Stimulated activated naive B cell treated with anti-CD40 and anti-IgM and Interleukin-4, amounts not matched to agents 10 μg/mL and 1 μg/mL and 100 μg/mL, for 72 hours (primary cell): ENCODE results near the gene ATP8B1.

Source experiments
- ATAC-seq, 2 donors: fragments of 150-1000 bp; cut with Tn5 transposase; replicated peaks; 2 replicates each; pipeline ENCODE4 v1.10.0; 2021; ENCODE audit warnings: moderate library complexity in 1 of 2
- DNase-seq: peaks from one replicate; pipeline ENCODE4 v3.0.0; 2021
- H3K27ac Mint-ChIP-seq: one replicate; pipeline ENCODE4 v1.8.0; 2022; ENCODE audit warnings: mild to moderate bottlenecking, mixed read lengths
- H3K27me3 Mint-ChIP-seq, 2 donors: one replicate each; pipeline ENCODE4 v1.8.0; 2022; ENCODE audit warnings: mixed read lengths in 2 of 2
- H3K36me3 Mint-ChIP-seq, 2 donors: one replicate each; pipeline ENCODE4 v1.8.0; 2022; ENCODE audit warnings: mixed read lengths in 2 of 2, mild to moderate bottlenecking in 1 of 2
- H3K4me1 Mint-ChIP-seq, 2 donors: one replicate each; pipeline ENCODE4 v1.8.0; 2022; ENCODE audit warnings: mixed read lengths in 2 of 2, mild to moderate bottlenecking in 1 of 2
- H3K4me3 Mint-ChIP-seq, 2 donors: one replicate each; pipeline ENCODE4 v1.8.0; 2022; ENCODE audit warnings: mild to moderate bottlenecking in 2 of 2, mixed read lengths in 2 of 2, moderate library complexity in 1 of 2
- H3K9me3 Mint-ChIP-seq, 2 donors: one replicate each; pipeline ENCODE4 v1.8.0; 2022; ENCODE audit warnings: mixed read lengths in 2 of 2, mild to moderate bottlenecking in 1 of 2

Gene ATP8B1

GRCh38 chr18:57809190-57809589 is 6.1 kb upstream of the ATP8B1 start:
- no peak overlapping the region for H3K27ac Mint-ChIP-seq
- peaks cover 6% of the 10 kb centered on the region in 2 donors for H3K27me3 Mint-ChIP-seq
- H3K4me1 Mint-ChIP-seq = peaks cover 0 to 4% of the 10 kb centered on the region in 2 donors
- peaks cover 9 to 10% of the 10 kb centered on the region in 2 donors for H3K9me3 Mint-ChIP-seq
- no peak for DNase-seq
- H3K36me3 Mint-ChIP-seq = peaks cover 17% of the 10 kb centered on the region in 2 donors
- H3K4me3 Mint-ChIP-seq = no peak overlapping the region
- no peak for ATAC-seq

- Mint-ChIP-seq H3K27me3 (peaks cover 6 to 15% of the 10 kb centered on the region in 2 donors), H3K36me3 (peaks cover 5 to 7% of the 10 kb centered on the region in 2 donors), H3K9me3 (peaks cover 4 to 5% of the 10 kb centered on the region in 2 donors), H3K27ac (no peak overlapping the region), H3K4me1 (peaks cover 6 to 7% of the 10 kb centered on the region in 2 donors), H3K4me3 (no peak overlapping the region)
- no peak for DNase-seq
- ATAC-seq = no peak
Observed at GRCh38 chr18:57807336-57808117, 4.4 kb upstream of the ATP8B1 start.

GRCh38 chr18:57806978-57807285 is 3.8 kb upstream of the ATP8B1 start:
- H3K27me3 Mint-ChIP-seq = peaks cover 11 to 20% of the 10 kb centered on the region in 2 donors
- DNase-seq (no peak), ATAC-seq (no peak)

DNA sequence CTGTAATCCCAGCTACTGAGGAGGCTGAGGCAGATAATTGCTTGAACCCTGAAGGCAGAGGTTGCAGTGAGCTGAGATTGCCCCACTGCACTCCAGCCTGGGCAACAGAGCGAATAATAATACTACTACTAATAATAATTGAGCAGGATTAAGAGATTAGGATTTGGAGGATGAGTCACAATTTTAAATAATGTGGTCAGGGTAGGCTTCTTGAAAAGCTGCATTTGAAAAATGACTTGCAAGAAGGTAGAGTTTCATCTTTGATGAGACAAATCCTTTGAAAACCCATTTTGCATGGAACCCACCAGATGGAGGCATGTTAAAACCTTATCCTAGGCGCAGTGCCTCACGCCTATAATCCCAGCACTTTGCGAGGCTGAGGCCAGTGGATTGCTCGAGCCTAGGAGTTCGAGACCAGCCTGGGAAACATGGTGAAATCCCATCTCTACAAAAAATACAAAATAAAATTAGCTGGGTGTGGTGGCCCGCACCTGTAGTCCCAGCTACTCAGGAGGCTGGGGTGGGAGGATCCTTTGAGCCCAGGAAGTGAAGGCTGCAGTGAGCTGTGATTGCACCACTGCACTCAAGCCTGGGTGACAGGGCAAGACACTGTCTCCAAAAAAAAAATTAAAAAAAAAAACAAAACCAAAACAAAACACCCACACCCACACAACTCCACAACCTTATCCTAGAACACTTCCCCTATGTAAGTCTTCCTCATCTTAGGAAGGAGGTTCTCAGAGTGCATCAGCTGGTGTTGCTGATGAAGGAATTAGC is 3.3 kb upstream of the ATP8B1 start:
- Mint-ChIP-seq H3K4me1 (peaks cover 15 to 17% of the 10 kb centered on the region in 2 donors), H3K27ac (no peak overlapping the region), H3K27me3 (peaks cover 17 to 26% of the 10 kb centered on the region in 2 donors), H3K4me3 (no peak overlapping the region), H3K9me3 (peaks cover 2 to 3% of the 10 kb centered on the region in 2 donors), H3K36me3 (peaks cover 3% of the 10 kb centered on the region in 2 donors)
- ATAC-seq (no peak), DNase-seq (no peak)

More at GRCh38 chr18:57806978-57807285, 3.8 kb upstream of the ATP8B1 start:
- Mint-ChIP-seq H3K27ac (no peak overlapping the region), H3K4me3 (no peak overlapping the region), H3K36me3 (peaks cover 5% of the 10 kb centered on the region in 2 donors), H3K4me1 (peaks cover 10 to 12% of the 10 kb centered on the region in 2 donors), H3K9me3 (peaks cover 4 to 5% of the 10 kb centered on the region in 2 donors)

- ATAC-seq = no peak
- Mint-ChIP-seq H3K4me3 (no peak overlapping the region), H3K9me3 (no peaks in the 10 kb centered on the region), H3K27me3 (peaks cover 25 to 36% of the 10 kb centered on the region in 2 donors), H3K36me3 (no peaks in the 10 kb centered on the region), H3K27ac (no peak overlapping the region), H3K4me1 (peaks cover 15 to 17% of the 10 kb centered on the region in 2 donors)
- no peak for DNase-seq
Observed at GRCh38 chr18:57805117-57805516, 2.0 kb upstream of the ATP8B1 start.

DNA sequence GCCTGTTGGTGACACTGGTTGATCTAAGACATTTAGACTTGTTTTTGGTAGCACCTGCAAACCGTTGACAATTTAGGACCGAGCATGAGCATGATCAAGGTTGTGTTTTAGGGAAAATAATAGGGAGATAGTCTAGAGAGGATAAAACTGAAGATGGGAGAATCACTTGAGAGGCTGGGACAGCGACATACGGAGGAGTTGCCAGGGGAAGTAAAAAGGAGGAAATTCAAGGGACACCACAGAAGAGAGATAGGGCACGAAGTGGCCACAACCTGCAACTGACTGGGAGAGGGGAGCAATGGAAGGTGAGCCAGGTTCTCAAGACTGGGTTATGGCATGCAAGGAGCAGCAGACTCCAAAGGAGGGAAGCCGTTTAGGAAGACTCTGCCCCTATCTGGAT is 1.4 kb upstream of the ATP8B1 start:
- ATAC-seq (no peak), DNase-seq (no peak)
- no peak overlapping the region for H3K27ac Mint-ChIP-seq
- no peaks in the 10 kb centered on the region for H3K9me3 Mint-ChIP-seq
- no peak overlapping the region for H3K4me3 Mint-ChIP-seq
- no peaks in the 10 kb centered on the region for H3K36me3 Mint-ChIP-seq
- peaks cover 15 to 17% of the 10 kb centered on the region in 2 donors for H3K4me1 Mint-ChIP-seq
- H3K27me3 Mint-ChIP-seq = peaks cover 25 to 36% of the 10 kb centered on the region in 2 donors

DNA sequence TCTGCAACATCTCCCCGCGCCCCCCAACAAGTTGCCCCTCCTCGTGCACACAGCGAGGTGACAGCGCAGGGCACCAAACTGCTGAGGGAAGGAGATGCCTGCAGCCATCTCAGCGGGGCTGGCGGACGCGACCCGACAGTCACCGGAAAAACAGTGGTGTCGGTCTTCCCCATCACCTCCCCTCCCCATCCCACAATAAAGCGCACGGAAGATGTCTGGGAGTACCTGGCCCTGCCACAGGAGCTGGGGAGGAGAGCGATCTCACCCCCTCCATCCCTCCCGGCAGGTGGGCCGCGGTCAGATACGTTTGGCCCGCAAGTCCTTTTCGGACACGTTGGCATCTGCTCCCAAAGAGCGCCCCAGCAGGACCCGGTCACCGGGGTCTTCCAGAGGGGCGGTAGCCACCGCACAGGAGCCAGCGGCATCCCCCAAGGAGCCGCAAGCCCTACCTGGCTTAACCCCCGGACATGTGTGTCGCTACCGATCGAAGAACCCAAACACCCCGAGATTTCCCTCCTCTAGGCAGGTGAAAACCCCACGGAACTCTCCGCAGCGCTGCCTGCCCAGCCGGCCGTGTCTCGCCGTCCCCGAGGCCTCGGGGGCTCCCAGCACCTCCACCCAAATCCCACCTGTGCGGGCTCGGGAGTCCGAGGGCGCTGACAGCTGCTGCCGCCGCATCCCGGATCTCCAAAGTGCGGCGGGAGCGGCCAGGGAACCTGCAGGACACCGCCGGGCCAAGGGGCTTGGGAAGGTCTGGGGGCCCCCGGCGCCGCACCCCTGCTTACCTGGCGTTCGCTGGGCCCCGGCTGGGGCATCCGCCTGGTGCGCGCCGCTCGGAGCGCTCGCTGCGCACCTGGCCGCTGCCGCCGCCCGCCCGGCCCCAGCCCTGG is 657 bp downstream of the ATP8B1 start:
- Mint-ChIP-seq H3K4me1 (peaks cover 13 to 17% of the 10 kb centered on the region in 2 donors), H3K27me3 (peaks cover 25 to 36% of the 10 kb centered on the region in 2 donors), H3K27ac (peak overlapping the region; percentile 51), H3K4me3 (peak overlapping the region; percentile 85 to 88), H3K9me3 (no peaks in the 10 kb centered on the region), H3K36me3 (no peaks in the 10 kb centered on the region)
- DNase-seq = no peak
- peak; percentile 49 to 54 for ATAC-seq

GRCh38 chr18:57801761-57802212 is 1.3 kb downstream of the ATP8B1 start:
- Mint-ChIP-seq H3K27ac (peak overlapping the region; percentile 6), H3K4me1 (peaks cover 13 to 17% of the 10 kb centered on the region in 2 donors), H3K9me3 (no peaks in the 10 kb centered on the region), H3K36me3 (peaks cover 0 to under 1% of the 10 kb centered on the region in 2 donors), H3K27me3 (peaks cover 25 to 36% of the 10 kb centered on the region in 2 donors), H3K4me3 (peak overlapping the region; percentile 85 to 88)
- ATAC-seq (no peak), DNase-seq (no peak)

GRCh38 chr18:57801325-57801724 is 1.8 kb downstream of the ATP8B1 start:
- H3K4me3 Mint-ChIP-seq = peak overlapping the region; percentile 85 to 88
- no peak overlapping the region for H3K27ac Mint-ChIP-seq
- DNase-seq (no peak), ATAC-seq (no peak)
- H3K36me3 Mint-ChIP-seq = peaks cover 0 to 3% of the 10 kb centered on the region in 2 donors
- H3K4me1 Mint-ChIP-seq = peaks cover 13 to 17% of the 10 kb centered on the region in 2 donors
- peaks cover 25 to 36% of the 10 kb centered on the region in 2 donors for H3K27me3 Mint-ChIP-seq
- no peaks in the 10 kb centered on the region for H3K9me3 Mint-ChIP-seq

- H3K27me3 Mint-ChIP-seq = peaks cover 19 to 29% of the 10 kb centered on the region in 2 donors
- H3K36me3 Mint-ChIP-seq = peaks cover 6 to 11% of the 10 kb centered on the region in 2 donors
- no peak overlapping the region for H3K27ac Mint-ChIP-seq
- H3K9me3 Mint-ChIP-seq = peaks cover 0 to 2% of the 10 kb centered on the region in 2 donors
- DNase-seq = no peak
- H3K4me1 Mint-ChIP-seq = peaks cover 11 to 17% of the 10 kb centered on the region in 2 donors
- H3K4me3 Mint-ChIP-seq = no peak overlapping the region
- no peak for ATAC-seq
Observed at GRCh38 chr18:57798713-57799373, 4.3 kb downstream of the ATP8B1 start.

DNA sequence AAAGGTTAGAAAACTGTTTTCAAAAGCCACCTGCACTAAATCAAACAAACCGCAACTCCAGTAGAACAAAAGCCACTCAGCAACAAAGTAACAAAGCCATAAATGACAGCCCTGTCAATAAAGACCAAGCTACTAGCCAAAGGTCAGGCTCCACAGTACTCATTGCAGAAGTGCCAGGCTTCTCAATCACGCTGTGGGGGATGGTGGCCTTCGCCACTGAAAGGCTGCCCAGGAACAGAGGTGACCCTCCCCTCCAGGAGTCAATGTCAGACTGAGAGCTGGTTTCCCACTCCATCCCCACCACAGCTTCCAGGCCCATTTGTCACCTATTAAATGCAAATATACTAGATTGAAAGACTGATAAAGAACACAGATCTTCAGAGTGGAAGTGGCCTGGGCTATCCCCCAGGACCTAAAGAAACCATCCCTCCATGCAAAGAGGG is 5.9 kb downstream of the ATP8B1 start:
- Mint-ChIP-seq H3K36me3 (peaks cover 11 to 12% of the 10 kb centered on the region in 2 donors), H3K27me3 (peaks cover 17 to 19% of the 10 kb centered on the region in 2 donors), H3K27ac (no peak overlapping the region), H3K9me3 (peaks cover 0 to 2% of the 10 kb centered on the region in 2 donors), H3K4me3 (no peak overlapping the region), H3K4me1 (peaks cover 9 to 10% of the 10 kb centered on the region in 2 donors)
- DNase-seq (no peak), ATAC-seq (no peak)

- peaks cover 0 to 2% of the 10 kb centered on the region in 2 donors for H3K4me1 Mint-ChIP-seq
- no peak overlapping the region for H3K27ac Mint-ChIP-seq
- ATAC-seq (no peak), DNase-seq (no peak)
- H3K36me3 Mint-ChIP-seq = peaks cover 15 to 16% of the 10 kb centered on the region in 2 donors
- peaks cover 0 to 5% of the 10 kb centered on the region in 2 donors for H3K9me3 Mint-ChIP-seq
- no peaks in the 10 kb centered on the region for H3K27me3 Mint-ChIP-seq
- no peak overlapping the region for H3K4me3 Mint-ChIP-seq
Observed at GRCh38 chr18:57794951-57795728, 8.0 kb downstream of the ATP8B1 start.
